NCI-H2029 treated with DMSO at 0.1 percent for 48 hours (cell line): ENCODE measurements around the gene RSPH1.

Source experiments
- DNase-seq: peaks from one replicate; lab custom pipeline; 2025; lab: John Stamatoyannopoulos, UW

RSPH1 gene

DNA sequence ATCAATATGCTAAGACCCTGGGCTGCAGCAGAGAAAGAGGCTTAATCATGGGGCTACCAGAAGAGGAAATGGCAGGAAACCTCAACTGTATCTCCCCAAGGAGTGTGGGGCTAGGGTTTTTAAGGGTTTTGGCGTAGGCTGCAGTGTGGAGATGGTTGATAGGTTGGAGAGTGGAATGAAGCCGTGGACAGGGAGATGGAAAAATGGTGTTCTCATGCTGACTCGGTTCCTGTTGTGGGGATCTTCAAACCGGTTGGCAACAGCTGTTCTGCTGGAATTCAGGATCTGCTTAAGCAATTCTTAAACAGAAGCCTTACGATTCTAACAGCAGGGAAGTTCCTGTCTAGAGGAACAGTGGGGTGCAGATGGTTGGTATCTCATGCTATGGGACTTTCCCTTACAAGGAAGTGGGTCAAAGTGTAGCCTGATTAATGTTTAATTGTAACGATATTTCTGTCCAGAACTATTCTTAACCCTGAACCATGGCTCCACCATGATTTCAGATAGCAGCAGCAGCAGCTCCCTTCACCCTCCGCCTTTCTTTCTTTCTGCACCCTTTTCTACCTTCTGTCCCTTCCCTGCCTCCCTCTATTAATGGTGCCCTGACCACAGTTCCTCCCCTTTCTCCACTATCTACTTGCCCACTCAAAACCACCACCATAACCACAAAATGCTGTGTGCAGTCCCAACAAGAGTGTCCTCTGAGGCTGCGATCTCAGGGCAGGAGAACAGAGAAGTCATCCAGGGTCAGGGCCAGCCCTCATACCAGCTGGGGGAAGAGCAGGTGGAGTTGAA lies 30.8 kb downstream of the RSPH1 start:
- DNase-seq: no peak

DNA sequence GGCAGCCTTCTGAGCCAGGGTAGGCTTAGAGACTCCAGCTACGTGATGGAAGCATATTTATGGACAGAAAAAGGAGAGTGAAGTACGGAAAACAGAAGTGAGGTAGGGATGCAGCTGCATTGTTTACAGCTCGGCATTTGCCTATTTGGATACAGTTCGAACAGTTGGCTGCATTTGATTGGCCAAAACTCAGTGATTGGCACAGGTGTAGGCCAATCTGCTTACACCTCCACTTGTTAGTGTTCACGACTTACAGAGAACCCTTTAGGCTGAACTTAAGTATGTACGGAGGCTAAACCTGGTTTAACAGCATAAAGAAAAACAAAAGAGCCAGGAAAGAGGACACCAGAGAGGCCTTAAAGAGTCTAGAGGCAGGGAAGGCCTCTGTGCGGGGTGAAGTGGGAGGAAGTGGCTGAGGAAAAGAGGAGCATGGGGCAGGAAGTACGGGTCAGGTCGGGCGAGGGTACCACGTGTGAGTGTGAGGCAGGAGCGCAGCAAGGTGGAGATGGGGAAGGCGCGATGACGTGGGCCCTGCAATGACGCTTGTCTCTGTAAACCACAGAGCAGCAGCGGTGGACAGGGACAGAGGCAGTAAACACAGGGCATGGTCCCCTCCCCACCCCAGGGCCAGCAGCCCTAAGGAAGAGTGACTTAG lies 32.0 kb downstream of the RSPH1 start:
- DNase-seq: no peak

DNA sequence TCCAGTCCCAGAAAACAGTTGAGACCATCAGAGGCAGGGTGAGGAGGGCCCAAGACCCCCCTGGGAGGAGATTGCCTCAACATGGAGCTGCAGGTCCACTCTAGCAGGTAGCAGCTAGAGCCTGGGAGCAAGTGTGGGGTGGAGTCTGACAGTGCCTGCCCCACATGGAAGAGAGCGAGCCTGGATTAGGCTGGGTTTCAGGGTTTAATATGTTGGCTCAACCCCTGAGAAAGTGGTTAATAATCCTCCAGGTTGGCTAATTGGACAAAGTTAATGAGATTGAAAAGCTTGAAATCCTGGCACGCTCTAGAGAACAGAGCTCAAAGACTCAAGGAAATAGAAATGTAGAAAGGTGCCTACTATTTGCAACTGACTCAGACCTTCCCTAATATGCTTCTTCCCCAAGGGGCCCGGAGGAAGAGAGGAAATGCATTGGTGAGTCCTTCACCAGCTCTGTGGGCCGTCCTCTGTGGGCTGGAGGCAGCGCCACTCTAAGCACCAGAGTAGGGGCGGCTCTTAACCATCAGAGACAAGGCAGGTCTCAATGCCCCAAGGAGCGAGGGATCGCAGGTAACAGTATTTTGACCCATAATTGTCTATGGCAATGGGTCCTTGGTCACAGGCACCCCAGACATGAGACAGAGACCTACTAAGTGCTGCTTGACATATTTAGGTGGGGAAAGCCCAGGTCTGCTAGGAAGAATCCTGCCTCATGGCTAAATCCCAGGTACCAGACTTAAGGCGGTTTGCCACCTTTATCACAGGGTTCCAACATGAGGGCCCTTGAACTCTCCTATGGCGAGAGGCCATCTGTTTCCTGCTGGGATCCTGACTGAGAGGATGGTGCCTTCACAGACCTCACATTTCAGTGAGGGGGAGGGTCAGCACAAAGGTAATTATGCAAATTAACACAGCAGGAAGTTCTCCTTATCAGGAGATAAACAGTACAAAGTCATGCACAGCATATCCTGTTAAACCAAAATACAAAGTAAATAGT lies 33.8 kb downstream of the RSPH1 start:
- DNase-seq: peak; percentile 75

DNA sequence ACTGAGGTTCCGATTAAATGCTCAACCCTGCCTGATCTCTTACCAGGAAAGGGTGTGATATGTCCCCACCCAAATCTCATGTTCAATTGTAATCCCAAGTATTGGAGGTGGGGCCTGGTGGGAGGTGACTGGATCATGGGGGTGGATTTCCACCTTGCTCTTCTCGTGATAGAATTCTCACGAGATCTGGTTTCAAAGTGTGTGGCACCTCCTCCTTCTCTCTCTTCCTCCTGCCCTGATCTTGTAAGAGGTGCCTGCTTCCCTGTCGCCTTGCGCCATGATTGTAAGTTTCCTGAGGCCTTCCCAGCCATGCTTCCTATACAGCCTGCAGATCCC lies 34.9 kb downstream of the RSPH1 start:
- DNase-seq: peak; percentile 39

DNA sequence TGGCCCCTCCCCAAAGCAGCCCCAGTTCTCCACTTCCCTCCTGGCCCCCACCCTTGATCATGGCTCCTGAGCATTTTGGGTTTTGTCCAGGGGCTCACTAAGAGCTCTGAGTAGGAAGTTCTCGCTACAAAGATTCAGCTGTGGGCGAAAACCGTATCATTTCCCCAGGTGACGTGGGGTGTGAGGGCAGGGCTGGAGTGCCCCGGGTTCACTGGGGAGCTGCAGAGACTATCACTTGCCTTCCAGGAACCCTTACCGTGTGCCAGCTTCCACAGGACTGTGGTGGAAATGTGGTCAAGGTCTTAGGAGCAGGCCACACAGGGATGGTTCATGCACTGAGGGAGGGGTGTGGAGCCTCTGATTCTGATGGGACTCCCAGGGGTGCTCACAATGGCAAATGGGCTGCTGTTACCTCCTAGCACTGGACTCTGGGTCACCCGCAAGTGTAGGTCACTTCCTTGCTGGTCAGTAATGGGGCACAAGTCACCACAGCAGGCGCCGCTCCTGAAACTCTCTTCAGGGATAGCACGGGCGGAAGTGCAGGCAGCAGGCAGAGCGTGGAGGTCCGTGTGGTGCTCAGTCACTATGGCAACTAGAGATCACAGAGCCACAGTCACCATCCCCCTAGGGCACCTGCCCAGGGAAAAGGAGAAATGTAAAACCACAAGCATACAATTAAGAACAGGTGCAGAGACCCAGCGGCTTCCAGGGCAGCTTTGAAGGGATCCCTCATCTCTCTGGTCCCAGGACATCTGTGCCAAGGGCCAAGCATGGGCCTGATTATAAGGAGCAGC lies 35.4 kb downstream of the RSPH1 start:
- DNase-seq: peak; percentile 91

DNA sequence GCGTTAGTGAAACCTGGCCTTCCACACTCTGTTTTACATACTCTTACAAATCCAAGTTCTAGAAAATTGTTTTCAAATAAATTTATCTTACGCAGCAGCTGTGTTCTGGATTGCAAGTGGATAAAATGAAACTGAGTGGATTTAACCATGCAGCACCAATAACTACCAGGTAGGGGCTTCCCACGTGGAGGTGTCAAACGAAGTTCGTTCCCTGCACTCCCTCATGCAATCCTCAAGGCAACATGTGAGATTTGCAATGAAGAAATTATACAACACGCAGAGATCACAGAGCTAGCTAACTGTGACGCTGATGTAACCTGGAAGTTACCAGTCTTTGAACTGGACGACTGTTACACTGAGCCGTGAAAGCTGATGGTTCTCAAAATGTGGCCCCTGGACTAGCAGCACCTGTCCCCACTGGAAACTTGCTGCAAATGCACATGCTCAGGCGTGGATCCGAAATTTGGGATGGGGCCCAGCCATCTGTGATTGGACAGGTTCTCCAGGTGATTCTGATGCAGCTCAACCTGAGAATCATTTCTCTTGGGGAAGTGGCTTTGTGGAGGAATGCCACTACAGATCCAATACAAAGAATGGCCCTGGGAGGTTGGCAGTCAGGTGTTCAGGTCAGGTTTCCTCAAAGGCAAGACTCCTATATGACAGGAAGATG lies 36.3 kb downstream of the RSPH1 start:
- DNase-seq: no peak

DNA sequence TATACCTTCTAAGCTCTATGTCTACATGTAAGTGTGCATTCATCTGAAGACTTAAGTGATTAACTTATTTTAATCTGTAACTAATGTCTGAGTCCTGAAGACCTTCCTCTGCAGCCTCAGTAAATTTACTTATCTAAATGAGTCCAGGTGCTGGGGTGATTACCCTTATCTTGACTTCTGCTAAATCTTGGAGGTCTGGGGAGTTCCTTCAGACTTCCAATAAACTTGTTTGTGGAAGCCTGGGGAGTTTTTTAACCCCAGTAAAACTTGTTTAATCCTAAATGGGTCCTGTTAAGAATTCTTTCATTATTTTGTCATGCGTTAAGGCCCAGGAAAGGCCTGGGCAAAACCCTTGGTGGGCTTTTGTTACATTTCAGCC lies 37.0 kb downstream of the RSPH1 start:
- no peak for DNase-seq

DNA sequence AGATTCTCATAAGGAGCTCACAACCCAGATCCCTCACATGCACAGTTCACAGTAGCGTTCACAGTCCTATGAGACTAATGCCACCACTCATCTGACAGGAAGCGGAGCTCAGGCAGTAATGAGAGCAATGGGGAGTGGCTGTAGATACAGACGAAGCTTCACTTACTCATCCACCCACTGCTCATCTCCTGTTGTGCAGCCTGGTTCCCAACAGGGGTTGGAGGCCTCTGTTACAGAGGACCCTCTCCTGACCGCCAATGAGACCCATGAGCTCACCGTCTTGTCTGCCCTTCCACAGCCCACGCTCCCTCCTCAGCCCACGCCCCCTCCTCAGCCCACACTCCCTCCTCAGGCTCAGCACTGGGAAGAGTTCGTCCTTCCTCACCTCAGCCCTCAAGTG lies 39.6 kb downstream of the RSPH1 start:
- DNase-seq: no peak

DNA sequence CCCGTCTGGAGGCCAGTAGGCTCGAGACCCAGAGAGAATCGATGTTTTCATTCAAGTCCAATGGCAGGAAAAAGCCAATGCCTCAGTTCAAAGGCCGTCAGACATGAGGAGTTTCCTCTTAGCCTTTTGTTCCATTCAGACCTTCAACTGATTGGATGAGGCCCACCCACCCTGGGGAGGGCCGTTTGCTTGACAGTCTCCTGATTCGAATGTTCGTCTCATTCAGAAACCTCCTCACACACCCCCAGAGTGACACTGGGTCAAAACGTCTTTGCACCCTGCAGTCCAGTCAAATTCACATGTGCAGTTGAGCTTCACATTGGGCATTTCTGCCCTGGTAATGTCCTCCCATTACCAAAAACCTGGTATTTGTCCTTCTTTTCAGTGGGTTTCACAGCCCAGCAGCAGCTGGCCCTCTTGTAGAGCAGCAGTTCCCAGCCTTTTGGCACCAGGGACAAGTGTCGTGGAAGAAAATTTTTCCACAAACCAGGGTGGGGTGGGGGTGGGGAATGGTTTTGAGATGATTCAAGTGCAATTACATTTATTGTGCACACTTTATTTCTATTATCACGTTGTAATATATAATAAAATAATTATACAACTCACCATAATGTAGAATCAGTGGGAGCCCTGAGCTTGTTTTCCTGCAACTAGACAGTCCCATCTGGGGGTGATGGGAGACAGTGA lies 40.1 kb downstream of the RSPH1 start:
- no peak for DNase-seq

DNA sequence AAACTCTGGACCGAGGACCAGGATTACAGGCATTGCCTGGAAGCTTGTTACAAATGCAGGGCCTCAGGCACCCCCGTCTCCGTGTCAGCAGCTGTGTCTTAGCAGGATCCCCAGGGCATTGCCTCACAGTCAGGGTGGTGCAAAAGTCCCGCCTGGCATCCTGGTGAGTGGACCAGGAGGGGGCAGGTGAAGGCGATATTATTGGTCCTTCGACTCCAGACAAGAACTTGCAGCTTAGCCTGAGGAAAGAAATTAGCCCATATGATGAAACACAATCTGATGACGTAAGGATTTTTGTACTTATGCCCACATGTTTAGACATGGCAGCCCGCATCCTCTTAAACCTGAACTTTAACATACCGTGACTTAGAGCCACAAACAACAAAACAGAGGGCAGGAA lies 40.8 kb downstream of the RSPH1 start:
- DNase-seq: no peak

DNA sequence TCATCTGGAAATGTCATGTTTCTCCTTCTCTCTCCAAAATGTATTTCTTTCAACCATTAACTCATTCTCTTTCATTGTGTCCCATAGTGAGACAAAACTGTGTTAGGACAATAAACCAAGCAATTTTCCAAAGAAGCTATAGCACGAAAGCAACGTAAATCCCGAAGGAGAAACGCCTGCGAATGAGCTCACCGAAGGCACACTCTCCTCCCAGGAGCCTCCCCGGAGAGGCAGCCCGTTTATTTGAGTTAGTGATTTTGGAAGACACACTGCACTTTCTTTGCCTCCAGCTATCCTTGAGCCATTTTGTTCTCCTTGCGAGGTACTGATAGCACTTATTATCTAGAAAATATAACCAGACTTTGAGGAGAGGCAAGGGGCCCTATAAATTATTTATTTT lies 41.2 kb downstream of the RSPH1 start:
- no peak for DNase-seq

DNA sequence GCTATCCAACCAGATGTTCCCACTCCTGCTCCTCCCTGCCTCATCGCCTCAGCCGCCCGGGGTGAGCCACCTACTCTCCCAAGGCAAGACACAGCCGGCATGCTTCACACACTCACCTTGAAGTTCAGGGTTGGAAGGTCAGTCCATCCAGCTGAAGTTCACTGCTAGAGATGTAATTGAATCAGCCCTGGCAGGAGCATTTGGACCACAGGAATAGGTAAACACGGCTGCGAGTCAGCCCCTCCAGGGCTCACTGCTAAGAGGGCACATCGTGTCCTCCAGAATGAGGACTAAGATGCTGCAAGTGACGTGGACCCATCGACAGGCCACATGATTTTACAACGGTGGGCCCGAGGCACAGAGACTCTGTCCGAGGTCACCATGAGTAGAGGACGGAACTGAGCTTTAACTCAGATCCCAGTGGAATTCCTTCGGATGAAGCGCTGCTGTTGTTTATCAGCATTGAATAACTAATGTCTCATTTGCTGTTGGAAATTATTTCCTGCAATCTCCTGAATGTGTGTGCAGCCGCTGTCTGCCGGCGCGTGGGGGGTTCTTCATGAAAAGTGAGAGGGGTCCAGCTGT lies 41.9 kb downstream of the RSPH1 start:
- no peak for DNase-seq

DNA sequence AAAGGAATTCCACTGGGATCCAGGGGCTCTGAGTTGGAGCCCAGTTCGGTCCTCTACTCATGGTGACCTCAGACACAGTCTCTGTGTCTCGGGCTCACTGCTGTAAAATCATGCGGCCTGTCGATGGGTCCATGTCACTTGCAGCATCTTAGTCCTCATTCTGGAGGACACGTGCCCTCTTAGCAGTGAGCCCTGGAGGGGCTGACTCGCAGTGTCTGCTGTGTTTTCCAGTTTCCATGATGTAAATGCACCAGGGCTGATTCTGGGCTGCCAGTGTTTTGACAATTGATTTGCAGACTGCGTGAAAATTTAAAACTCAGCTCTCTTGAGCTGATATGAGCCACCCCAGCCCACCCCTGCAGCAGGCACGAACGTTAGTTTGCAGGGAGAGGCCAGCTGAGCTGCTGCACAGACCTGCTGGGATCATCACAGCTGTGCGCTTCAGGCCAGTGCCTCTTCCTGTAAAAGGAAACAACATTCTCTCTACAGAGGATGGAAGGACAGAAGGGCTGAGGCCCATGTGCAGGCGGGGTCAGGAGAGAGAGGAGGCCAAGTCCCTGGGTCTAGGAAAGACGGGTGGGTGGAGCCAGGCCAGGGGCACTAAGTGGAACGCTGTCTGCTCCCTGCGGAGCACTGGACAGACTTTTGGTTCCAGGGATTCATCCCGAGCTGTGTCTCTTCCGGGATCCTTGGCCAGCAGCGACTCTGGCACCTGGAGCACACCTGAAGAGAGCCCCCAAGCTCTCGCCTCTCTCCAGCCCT lies 42.6 kb downstream of the RSPH1 start:
- no peak for DNase-seq

DNA sequence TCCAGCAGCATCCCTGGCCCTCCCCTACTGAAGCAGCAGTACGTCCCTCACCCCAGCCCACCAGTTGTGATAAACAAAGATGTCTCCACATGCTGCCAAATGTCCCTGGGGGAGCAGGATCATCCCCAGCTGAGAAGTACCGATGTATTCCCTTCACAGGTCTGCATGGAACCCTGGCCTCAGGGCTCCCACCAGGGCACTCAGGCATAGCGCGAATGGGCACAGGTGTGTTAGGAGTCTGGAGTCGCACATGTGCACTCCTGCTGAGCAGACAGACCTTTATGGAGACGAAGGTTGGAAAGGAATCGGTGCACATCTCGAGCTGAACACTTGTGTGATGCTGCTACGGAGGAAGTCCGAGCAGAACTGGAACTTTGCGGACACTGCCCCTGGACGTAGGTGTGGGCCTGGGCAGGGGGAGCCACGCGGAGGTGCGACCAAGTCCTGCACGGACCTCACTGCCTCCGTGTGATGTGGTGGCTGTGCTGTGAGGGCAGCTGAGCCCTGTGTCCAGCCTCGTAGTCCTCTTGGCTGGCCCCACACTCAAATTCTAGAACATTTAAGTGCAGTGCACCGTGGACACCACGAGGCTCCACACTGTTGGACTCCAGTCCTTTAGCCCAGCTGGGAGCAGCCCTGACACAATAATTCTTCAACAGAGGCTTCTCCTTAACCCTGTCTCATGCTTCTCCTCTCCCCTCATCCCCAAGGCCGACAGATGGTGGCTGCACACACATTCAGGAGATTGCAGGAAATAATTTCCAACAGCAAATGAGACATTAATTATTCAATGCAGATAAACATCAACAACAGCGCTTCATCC lies 43.4 kb downstream of the RSPH1 start:
- DNase-seq: no peak

DNA sequence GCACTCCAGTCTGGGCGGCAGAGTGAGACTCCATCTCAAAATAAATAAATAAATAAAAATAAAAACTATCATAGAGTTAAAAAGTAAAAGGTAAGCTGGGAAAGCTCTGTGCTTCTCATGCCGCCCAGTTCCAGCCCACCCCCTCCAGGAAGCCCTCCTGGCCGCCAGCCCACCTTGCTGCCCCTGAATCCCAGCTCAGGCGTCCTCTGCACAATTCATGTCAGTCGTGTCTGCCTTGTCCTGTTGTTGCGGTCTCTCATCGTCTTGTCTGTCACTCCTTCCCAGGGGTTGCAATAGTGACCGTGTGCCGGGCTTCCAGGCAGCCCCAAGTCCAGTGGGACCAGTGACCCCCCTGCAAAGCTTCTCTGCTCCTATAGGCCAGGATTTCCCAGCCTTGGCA lies 44.1 kb downstream of the RSPH1 start:
- DNase-seq: no peak

DNA sequence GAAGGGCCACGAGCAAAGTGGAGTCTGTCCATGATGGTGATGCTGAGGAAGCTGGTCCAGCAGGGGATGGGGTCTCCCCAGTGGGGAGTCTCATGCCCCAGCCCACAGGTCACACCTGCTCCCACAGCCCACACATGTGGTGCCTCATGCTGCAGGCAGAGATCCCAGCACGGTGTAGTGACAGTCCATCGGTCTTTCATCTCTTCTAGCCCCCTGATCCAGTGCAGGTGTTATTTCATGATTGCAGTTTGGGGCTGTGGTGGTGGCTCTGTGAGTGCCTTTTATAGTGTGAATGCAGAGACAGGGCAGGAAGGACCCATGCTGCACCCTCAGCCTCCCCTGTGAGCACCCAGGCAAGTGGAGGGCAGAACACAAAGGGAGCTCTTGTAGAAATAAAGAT lies 47.3 kb downstream of the RSPH1 start:
- DNase-seq: no peak

DNA sequence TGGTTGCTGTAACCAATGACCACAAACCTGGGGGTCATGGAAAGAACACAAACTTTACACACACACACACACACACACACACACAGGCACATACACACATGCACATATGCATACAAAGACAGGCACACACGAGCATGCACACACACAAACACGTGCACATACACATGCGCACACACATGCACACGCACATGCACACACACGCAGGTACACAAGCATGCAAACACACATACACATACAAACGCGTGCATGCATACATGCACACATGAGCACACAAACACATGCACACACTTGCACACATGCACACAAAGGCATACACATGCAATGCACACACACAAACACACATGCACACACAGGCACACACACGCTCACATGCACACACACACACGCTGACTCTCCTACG lies 48.3 kb downstream of the RSPH1 start:
- no peak for DNase-seq

DNA sequence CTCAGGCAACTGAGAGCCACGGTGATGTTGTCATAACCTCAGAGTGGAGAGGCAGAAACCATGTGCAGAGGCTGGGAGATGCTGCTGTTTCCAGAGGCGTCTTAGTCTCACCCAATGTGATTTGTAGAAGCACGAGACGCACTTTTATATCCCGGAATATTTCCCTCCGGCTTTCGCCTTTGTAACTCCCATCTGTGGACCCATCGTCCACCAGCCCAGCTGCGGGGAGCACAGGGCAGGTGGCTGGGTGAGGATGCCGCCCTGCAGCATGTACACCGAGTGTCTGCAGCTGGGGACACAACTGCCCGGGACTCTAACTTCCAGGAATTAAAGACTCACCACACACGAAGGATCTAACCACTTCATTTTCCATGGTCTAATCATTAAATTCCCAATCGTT lies 48.8 kb downstream of the RSPH1 start:
- DNase-seq: no peak

DNA sequence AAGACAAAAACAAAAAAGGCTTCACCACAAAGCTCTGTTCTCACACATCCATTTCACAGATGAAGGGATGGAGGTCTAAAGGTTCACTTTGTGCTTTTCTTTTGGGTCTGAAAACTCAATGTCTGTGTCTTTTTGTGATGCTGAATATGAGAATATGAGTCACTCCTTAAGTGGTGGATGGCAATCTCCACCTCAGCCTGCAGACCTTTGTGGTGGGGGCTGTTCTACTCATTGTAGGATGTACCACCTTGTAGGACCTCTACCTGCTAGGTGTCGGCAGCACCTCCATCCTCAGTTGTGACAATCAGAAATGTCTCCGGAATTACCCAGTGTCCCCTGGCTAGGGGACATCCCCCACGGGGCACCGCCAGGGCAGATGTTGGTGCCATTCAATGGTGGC lies 49.5 kb downstream of the RSPH1 start:
- no peak for DNase-seq
